GM12801 (cell line): ENCODE results near the gene XYLT1.

Experiments
- CTCF ChIP-seq: IDR thresholded peaks from one replicate; pipeline ENCODE4 v1.5.1; 2011; ENCODE audit warnings: control low read depth; ENCODE audit not compliant: insufficient read length; ENCODE audit errors: extremely low read depth

Gene XYLT1

GRCh38 chr16:17359788-17360390 lies 110.9 kb downstream of the XYLT1 start:
- TF ChIP-seq CTCF, result no peak

- TF ChIP-seq CTCF, result no peak
These were observed 111.9 kb downstream of the XYLT1 start for GRCh38 chr16:17358846-17359245.

- no peak for TF ChIP-seq CTCF
These were observed 112.4 kb downstream of the XYLT1 start for GRCh38 chr16:17358355-17358754.

- no peak for TF ChIP-seq CTCF
These were observed 113.3 kb downstream of the XYLT1 start for GRCh38 chr16:17357307-17358062.

GRCh38 chr16:17356243-17356933 lies 114.4 kb downstream of the XYLT1 start:
- TF ChIP-seq CTCF, result no peak

- no peak for TF ChIP-seq CTCF
These were observed 116.1 kb downstream of the XYLT1 start for GRCh38 chr16:17354685-17355084.

GRCh38 chr16:17354141-17354601 lies 116.6 kb downstream of the XYLT1 start:
- no peak for TF ChIP-seq CTCF
